ENCODE results near the gene LRP1.

GRCh38 chr12:57196956-57197355, 68.7 kb downstream of the LRP1 start:
- TF ChIP-seq MAX (IDR thresholded peaks at IDR 0.05) (no peak), CTCF (IDR thresholded peaks at IDR 0.05; ENCODE audit: low read depth, low read length, missing input control) (no peak), ATF3 (IDR thresholded peaks at IDR 0.05) (no peak), GABPA (IDR thresholded peaks at IDR 0.05 in 1 of 2, conservative IDR thresholded peaks at IDR 0.05 in 1 of 2) (no peak), RAD21 (IDR thresholded peaks at IDR 0.05) (no peak)
